Right ventricle myocardium superior (tissue), 1 donor: ENCODE data around the gene HIC2. TPM values are rescaled to one million over a fixed set of nuclear protein-coding genes. Genes with fewer than 3 reads are reported as not detected.
"Not testable (repeated sequence)": the region's sequence is repeated elsewhere in the genome, so short reads cannot be mapped to it uniquely, and the experiment has no call there.

Experiments used
- ATAC-seq: fragments of 200-7000 bp; cut with Tn5 transposase; one replicate; pipeline ENCODE4 v1.9.1; 2020; ENCODE audit warnings: mild to moderate bottlenecking; ENCODE audit not compliant: poor library complexity
- DNase-seq: peaks from one replicate; pipeline ENCODE4 v3.0.0-alpha.2; 2020
- intact Hi-C: fragments of 100-400 bp; cut with DNase I; formaldehyde crosslinking; loops from one replicate; pipeline ENCODE4 v1.11.2; 2022
- long read RNA-seq: library from polyadenylated mRNA; unstranded; transcript quantifications from one replicate; pipeline ENCODE4 v2.0.0, GENCODE V29; 2021
- total RNA-seq: library from RNA; stranded (reverse); fragmentation: NEBNext Ultra II Directional; extraction: Animal tissue kit (Norgen Biotek cat#: 25700); gene quantifications from one replicate; pipeline ENCODE4 v1.2.1, GENCODE V29; 2021
- donor health status: DM: no; HTN: yes; CAD: no; lungs with severe emphysema.

Gene HIC2, protein sequence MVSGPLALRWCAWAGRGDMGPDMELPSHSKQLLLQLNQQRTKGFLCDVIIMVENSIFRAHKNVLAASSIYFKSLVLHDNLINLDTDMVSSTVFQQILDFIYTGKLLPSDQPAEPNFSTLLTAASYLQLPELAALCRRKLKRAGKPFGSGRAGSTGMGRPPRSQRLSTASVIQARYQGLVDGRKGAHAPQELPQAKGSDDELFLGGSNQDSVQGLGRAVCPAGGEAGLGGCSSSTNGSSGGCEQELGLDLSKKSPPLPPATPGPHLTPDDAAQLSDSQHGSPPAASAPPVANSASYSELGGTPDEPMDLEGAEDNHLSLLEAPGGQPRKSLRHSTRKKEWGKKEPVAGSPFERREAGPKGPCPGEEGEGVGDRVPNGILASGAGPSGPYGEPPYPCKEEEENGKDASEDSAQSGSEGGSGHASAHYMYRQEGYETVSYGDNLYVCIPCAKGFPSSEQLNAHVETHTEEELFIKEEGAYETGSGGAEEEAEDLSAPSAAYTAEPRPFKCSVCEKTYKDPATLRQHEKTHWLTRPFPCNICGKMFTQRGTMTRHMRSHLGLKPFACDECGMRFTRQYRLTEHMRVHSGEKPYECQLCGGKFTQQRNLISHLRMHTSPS
- 1.4 TPM for total RNA-seq
- long read RNA-seq, result 0 reads

- intact Hi-C loops, DNase-seq: not testable (repeated sequence)
- peak; percentile 98 for ATAC-seq
These were observed at the start of gene HIC2 for GRCh38 chr22:21417227-21417746. Gene HIC2, plus strand, starts transcription at chr22:21417371. Its CDS starts 25,461 bp downstream, at chr22:21442832.

- ATAC-seq, DNase-seq, intact Hi-C loops: not testable (repeated sequence)
These were observed 48.4 kb upstream of the HIC2 start for GRCh38 chr22:21368603-21369310.

GRCh38 chr22:21375880-21376279, 41.3 kb upstream of the HIC2 start:
- intact Hi-C loops, DNase-seq, ATAC-seq: not testable (repeated sequence)

DNA sequence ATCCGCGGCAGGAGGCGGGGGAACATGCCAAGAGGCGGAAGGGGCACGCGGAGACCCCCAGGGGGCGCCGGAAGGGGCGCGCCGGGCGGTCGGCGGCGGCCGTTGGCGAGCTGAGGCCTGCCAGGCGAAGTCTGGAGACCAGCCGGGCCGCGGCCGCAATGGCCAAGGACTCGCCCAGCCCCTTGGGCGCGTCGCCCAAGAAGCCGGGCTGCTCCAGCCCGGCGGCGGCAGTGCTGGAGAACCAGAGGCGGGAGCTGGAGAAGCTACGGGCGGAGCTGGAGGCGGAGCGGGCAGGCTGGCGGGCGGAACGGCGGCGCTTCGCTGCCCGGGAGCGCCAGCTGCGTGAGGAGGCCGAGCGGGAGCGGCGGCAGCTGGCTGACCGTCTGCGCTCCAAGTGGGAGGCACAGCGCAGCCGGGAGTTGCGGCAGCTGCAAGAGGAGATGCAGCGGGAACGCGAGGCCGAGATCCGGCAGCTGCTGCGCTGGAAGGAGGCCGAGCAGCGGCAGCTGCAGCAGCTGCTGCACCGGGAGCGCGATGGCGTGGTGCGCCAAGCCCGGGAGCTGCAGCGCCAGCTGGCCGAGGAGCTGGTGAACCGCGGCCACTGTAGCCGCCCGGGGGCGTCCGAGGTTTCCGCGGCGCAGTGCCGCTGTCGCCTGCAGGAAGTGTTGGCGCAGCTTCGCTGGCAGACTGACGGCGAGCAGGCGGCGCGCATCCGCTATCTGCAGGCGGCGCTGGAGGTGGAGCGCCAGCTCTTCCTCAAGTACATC, 33.3 kb upstream of the HIC2 start, which contains the start of gene RIMBP3B:
Gene RIMBP3B (plus strand): TSS at position 51 of the 767 bp plus-strand sequence. CDS start 108 bp downstream, at position 159.
- intact Hi-C loops, DNase-seq: not testable (repeated sequence)
- peak; percentile 94 for ATAC-seq

- intact Hi-C loops, DNase-seq: not testable (repeated sequence)
- ATAC-seq, result peak; percentile 70
These were observed 32.5 kb upstream of the HIC2 start for GRCh38 chr22:21384468-21385357.

DNA sequence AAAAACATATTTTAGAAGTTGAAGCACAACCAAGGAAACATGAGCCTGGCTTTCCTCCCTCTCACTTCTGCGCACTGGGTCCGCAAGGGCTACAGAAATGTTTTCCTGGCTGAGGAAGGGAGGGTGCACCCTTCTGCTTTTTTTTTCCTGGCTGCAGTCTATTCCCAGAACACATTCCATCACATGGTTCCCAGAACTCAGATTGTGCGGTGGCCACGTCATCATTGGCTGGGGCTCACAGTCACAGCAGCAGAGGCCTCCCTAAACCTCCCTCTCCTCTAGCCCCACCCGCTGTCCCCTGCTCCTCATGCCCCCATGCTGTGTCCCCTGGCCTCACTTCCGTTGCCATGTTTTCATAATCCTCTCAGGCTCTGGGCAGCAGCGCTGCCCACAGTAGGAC, 27.7 kb upstream of the HIC2 start:
- ATAC-seq, result peak; percentile 56
- intact Hi-C loops, DNase-seq: not testable (repeated sequence)

GRCh38 chr22:21390013-21390412, 27.2 kb upstream of the HIC2 start:
- ATAC-seq, DNase-seq, intact Hi-C loops: not testable (repeated sequence)

GRCh38 chr22:21394613-21395012, 22.6 kb upstream of the HIC2 start:
- ATAC-seq, DNase-seq, intact Hi-C loops: not testable (repeated sequence)

GRCh38 chr22:21401197-21401969, 15.8 kb upstream of the HIC2 start:
- DNase-seq, intact Hi-C loops, ATAC-seq: not testable (repeated sequence)

GRCh38 chr22:21402763-21403314, 14.3 kb upstream of the HIC2 start:
- intact Hi-C loops, ATAC-seq, DNase-seq: not testable (repeated sequence)

DNA sequence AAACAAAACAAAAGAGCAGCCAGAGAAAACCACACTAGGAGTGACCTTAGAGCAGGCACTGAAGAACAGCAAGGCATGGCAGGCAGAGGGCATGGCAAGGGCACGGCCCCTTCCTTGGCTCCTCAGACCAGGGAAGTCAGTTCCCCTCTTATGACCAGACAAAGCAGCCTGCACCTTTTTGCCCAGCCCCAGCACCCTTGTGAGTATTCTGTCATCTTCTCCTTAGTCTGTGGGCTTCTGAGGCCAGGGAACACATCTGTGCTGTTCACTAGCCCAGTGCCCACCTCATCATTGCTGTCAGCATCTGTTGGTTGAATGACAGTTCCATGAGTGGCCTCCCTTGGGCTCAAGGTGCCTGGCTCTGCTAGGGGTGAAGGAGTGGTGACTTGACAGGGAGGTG, 10.0 kb upstream of the HIC2 start:
- intact Hi-C loops, ATAC-seq, DNase-seq: not testable (repeated sequence)

DNA sequence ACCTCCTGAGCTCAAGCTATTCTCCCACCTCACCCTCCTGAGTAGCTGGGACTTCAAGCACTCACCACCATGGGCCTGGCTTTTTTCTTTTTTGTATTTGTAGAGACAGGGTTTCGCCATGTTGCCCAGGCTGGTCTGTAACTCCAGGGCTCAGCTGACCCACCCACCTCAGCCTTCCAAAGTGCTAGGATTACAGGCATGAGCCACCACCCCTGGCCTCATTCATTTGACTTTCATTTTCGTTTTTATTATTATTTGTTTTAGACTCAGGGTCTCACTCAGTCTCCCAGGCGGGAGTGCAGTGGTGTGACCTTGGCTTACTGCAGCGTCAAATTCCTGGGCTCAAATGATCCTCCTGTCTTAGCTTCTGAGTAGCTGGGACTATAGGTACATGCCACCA, 9.4 kb upstream of the HIC2 start:
- DNase-seq, intact Hi-C loops, ATAC-seq: not testable (repeated sequence)

DNA sequence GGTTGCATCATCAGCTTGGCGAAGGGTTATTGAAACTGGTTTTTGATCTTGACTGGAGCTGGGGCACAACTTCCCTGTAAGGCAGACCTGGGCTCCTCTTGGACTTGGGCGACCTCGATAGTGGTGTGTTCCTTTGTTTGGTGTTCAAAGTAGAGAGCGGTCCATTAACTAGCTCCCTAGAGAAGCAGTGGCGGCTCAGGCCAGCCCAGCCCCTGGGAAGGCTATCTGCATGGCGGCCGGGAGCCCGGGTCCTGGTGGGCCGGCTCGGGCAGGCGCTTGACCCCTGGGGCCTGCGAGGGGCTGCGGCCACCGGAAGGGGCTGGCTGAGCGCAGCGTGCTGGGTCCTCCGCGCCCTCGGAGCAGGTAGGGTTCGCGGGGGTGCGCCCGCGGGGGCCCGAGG, 796 bp upstream of the HIC2 start:
- DNase-seq, intact Hi-C loops: not testable (repeated sequence)
- peak; percentile 15 for ATAC-seq

- peak; percentile 61 for DNase-seq
- intact Hi-C loops, result not testable (repeated sequence)
- peak; percentile 8 for ATAC-seq
These were observed 682 bp downstream of the HIC2 start for GRCh38 chr22:21417853-21418252.

DNA sequence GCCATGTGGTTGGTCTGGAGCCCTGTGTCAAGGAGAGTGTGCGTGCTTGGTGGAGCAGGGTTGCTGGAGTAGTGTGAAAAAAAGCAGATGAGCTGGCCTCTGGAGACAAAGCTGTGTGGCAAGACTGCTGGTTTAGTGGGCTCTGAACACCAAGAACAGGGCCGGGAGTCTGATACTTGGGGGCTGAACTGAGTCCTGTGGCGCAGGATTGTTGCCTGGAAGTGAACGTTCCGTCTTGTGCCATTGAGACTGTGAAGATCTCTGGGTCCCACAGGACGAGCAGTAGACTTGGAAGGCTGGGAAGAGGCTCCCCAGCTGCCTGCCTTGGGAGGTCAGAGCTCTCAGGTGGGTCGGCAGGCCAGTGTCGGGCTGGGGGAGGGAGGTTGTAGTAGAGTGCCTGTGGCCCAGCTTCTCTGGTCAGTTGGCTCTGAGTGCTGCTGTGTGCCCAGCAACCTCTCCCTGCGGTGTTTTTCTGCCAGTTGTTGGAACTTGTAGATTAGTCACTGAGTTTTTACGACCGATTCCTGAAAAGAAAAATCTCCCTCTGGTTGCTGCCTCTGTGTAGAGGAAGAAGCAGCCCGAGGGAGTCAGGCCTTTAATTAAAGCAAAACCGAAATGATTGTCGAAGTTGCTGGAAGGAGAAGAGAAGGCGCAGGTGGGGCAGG, 1.9 kb downstream of the HIC2 start:
- intact Hi-C loops, DNase-seq, ATAC-seq: not testable (repeated sequence)
